IPS DF 19.7 (cell line): ENCODE data around the gene SNX5.

Source experiments
- DNase-seq: peaks from one replicate; pipeline ENCODE4 v3.0.0-alpha.2; 2013; ENCODE audit warnings: low read depth, low spot score

The SNX5 gene

DNA sequence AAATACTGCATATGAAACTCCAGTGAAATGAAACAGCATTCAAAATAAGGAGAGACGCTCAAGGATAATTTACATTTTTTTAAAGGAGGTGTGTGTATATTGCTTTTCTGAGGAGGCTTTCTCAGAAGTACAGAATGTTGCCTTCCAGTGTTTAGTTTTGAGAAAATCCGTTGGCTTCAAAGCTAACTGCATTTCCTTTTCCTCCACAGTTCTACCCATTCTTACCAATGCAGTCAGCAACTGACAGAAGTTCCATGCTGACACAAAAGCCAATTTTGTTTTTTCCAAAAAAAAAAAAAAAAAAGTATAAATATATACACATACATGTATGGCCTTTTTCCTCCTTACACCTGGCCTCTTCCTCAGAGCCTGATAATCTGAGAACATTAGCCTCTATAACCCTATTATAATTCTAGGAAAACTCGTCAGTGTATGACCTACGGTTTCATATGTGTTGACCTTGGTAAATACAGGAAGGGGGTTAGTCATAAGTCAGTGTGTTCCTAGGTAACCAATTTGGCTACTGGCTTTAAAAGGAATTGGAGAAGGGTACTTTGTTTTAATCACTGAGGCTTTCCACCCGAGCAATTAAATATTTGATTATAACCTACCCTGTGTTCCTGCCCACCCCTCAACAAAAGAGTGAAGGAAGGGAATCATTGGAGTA, 24.4 kb upstream of the SNX5 start:
- DNase-seq = no peak

DNA sequence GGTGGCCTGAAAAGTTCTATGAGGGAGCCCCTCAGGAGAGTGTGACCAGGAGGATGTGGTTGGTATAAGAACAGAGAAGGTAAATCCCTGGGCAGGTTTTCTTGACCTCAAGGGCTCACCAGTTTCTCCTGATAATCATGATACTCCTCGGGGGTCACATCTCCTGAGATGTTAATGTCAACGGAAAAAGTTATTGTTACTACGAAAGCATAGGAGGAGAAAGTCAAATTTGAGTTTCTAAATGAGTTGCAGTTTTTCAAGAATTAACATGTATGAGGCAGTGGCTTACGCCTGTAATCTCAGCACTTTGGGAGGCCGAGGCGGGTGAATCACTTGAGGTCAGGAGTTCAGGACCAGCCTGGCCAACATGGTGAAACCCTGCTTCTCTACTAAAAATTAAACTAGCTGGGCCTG, 23.6 kb upstream of the SNX5 start:
- no peak for DNase-seq

DNA sequence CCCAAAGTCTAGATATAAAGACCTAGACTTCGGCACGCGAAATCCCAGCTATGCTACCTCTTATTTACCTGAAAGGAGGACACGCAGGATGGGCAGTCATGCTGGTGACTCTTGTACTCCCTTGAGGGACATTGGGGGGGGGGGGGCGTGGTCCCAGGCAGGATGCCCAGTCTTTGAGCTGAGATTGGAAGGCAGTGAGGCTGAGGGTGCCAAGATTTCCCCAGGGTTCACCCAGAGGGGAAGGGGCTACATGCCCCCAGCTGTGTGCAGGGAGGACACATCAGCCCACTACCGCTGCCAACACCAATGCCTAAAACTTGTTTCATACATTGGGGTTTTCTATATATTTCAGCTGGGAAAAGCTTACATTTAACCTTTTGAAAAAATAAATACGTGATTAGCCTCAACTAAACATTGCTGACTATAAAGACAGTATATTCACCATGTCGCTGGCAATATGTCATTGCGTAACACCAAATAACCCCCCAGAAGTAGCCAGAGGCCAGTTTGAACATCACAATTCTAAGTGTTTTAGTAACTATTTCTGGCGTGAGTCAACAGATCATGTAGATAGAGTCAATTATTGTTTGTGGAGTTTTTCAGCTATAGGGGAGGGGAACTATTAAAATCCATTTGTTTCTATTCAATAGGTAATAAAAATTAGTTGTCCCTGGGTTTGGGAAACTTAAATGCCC, 21.8 kb upstream of the SNX5 start:
- DNase-seq = no peak

DNA sequence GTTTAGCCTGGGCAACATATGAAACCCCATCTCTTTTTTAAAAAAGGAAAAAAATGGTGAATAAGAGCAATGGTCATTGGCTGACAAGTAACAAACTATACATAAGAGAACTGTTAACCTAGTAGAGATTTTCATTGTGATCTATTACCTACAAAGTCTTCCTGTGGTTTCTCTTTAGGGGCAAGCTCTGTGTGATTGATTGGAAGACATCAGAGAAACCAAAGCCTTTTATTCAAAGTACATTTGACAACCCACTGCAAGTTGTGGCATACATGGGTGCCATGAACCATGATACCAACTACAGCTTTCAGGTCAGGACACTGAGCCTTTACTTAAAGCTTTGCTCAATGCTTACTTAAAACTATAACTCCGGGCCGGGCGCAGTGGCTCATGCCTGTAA, 19.4 kb upstream of the SNX5 start:
- no peak for DNase-seq

DNA sequence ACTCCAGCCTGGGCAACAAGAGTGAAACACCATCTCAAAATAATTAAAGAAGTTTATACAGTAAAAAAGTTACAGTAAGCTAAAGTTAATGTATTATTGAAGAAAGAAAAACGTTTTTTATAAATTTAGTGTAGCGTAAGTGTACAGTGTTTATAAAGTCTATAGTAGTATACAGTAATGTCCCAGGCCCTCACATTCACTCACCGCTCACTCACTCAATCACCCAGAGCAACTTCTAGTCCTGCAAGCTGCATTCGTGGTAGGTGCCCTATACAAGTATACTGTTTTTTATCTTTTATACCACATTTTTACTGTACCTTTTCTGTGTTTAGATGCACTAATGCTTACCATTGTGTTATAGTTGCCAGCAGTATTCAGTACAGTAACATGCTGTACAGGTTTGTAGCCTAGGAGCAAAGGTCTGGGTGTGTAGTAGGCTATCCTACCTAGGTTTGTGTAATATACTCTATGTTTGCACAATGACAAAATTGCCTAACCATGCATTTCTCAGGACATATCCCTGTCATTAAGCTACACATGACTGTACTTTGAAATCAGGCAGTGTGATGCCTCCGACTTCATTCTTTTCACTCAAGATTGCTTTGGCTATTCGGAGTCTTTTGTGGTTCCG, 16.9 kb upstream of the SNX5 start:
- DNase-seq = no peak

DNA sequence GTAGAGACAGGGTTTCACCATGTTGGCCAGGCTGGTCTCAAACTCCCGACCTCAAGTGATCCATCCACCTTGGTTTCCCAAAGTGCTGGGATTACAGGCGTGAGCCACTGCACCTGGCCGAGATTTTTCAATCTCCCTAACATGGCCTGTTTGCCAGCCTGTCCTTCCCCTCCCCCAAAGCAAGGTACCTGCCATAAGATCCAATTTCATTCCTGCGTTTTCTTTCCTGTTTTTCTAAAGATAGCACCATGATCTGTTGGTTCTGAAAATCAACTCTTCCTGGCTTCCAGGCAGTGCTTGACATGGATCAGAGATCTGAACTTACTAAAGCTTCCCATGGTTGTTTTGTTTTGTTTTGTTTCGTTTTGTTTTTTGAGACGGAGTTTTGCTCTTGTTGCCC, 7.7 kb upstream of the SNX5 start:
- no peak for DNase-seq

DNA sequence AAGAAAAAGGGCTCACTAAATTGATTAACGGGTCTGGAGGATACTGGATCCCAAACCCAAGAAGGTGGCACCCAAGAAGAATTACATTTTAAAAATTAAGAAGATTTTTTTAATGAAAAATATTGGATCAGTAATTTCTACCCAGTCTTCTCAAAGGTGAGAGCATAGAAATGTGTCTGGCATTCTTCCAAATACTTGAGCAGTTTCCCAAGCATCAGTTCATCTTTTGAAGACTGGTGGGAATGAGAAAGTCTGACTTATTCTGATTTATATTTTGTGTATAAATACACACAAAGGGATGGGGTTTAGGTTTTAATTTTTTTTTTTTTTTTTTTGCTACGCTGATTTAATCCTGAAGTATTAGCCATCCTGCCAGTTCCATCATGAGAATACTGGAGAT, 3.5 kb upstream of the SNX5 start:
- DNase-seq = no peak

DNA sequence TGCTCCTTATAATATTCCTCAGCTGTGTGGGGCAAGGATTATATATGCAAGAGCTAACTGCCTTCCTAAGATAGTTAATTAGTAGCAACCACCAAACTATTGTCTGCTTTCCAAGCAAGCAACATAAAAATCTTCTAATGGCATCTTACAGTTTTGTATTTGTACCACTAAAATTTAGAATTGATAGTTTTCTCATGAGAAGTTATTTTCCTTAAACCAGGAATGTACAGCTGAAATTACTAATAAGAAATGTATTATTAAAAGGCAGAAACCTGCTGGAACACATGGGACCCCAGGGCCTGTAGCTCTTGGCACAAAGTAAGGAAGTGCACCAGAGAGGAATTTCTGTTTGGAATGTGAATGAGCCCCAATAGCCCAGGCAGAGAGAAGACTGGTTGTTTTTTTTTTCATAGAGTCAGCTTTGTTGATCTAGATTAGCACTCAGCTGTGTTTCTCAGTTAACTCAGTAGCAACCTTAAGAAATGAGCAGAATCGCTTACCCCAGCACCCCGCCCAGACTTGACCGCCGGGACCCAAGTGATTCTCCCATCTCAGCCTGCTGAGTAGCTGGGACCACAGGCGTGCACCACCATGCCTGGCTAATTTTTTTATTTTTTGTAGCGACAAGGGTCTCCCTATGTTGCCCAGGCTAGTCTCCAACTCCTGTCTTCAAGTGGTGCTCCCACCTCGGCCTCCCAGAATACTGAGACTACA, 2.9 kb upstream of the SNX5 start:
- DNase-seq = no peak

DNA sequence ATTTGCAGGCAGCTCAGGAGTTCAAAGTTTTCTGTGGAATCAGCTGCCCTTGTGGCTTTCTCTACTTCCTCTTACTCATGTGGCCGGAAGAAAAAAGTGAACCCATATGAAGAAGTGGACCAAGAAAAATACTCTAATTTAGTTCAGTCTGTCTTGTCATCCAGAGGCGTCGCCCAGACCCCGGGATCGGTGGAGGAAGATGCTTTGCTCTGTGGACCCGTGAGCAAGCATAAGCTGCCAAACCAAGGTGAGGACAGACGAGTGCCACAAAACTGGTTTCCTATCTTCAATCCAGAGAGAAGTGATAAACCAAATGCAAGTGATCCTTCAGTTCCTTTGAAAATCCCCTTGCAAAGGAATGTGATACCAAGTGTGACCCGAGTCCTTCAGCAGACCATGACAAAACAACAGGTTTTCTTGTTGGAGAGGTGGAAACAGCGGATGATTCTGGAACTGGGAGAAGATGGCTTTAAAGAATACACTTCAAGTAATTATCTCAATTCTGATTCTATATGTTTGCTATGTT, 1.4 kb upstream of the SNX5 start:
- no peak for DNase-seq

DNA sequence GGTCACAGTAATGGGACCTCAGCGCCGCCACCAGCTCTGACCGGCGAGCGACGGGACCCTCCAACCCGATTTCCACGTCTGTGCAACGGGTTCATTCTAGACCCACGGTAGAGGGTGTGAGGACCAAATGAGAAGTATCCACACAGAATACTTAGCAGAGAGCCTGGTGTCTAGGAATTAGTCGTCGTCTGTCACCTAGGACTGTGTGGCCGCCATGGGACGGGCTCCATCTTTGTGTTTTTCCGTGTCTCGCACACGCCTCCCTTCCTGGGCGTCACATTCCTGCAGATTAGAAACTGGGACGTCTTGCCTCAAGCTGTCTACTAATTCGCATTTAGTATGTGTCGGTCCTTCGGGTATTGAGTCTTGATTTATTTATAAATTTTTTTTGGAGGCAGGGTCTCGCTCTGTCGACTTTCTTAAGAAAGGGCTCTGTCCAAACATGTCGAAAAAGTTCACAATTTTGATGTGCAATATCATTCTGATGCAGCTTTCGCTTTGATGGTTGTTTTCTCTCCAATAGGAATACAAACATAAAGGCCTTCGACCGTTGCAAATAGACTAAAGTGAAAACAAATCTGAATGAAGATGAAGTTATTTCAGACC, 787 bp upstream of the SNX5 start:
- DNase-seq = no peak

DNA sequence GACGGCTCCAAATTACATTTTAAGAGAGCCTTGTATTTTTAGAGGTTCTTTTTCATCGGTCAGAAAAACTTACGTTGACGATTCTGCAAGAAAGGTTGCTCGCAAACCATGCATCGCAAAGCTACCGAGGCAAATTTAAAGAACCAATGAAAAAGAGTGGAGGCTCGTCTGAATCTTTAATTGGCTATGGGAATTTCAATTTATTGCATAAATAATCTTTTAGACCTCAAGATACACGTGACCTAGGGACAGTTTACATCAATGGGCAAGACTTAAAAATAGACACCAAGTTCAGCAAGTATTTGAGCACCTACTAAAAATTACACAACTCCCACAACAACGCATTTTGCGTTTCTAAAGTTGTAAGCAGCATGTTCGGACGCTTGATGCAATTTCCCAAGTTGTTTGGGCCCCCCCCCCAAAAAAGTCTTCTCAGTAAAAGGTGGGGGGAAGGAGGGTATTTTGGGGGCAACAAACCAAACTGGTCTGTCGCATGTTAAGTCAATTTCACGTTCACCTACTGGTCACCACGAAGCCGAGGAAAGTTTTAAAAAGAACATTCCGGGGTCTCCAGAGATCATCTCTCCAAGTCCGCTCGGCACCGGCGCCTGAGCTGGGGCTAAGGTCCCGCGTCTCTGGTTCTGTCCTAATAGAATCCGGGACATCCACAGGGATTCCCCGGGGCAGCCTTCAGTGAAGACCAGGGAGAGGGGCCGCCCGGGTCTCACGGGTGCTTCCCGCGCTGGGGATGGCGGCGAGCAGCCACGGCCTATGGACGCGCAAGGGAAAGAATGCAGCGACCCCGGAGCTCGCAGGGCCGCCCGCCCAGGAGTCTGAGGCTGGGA, 851 bp downstream of the SNX5 start:
- DNase-seq = no peak

DNA sequence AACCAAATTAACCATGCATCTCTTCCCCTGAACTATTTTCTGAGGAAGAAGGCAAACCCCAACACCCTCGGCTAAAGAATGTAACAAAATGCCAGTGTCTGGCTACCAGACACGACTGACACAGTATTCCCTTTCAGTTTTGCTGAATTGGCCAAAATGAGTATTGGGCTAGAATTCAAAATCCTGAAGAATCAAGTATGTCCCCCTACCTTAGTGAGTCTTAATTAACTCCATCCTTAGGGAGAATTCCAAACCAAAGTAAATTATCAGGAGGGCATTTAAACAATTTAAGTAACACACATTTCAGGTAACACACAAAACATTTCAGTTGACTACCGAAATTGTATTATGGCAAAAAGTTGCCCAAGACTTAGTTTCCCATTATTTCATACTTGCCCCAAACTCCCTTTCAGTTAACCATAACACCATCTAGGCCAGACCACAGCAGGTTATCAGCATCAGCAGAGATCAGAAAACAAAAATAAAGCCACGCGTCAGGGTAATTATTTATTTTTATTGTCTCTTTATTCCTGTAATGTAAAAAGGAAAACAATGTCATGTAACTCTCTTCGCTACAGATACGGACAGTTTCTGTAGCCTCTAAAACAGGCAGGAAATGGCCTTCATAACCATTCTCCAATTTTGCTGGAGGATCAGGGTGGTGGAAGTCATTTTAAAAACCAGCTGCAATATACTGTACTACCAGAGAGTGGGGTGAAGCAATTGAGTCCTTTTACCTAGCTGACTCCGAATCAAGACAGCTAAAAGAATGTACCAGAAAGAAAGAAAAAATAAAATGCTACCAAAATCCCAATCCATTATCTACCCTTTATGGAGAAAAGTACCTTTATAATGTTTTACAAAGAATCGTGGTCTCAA, 1.9 kb downstream of the SNX5 start:
- DNase-seq = no peak

DNA sequence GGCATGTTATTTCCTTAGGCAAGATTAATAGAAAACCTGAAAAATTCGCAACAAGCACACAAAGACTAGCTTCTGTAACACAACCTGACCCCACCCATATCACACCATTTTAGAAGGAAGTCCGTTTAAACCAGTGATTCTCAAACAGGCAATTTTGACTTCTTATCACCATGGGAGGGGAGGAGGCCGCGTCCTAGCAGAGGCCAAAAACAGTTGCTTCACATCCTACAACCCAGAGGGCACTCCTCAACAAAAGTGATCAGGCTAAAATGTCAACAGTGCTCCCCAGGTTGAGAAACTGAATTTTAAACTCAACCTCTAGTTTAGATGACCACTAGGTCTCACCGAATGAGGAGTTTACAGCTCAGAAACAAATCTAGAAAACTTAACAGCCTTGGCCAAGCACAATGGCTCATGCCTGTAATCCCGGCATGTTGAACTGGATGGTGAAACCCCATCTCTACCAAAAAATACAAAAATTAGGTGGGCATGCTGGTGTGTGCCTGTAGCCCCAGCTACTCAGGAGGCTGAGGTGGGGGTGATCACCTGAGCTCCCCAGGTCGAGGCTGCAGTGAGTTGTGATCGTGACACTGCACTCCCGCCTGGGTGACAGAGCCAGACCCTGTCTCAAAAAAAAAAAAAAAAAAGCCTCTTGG, 3.4 kb downstream of the SNX5 start:
- no peak for DNase-seq

DNA sequence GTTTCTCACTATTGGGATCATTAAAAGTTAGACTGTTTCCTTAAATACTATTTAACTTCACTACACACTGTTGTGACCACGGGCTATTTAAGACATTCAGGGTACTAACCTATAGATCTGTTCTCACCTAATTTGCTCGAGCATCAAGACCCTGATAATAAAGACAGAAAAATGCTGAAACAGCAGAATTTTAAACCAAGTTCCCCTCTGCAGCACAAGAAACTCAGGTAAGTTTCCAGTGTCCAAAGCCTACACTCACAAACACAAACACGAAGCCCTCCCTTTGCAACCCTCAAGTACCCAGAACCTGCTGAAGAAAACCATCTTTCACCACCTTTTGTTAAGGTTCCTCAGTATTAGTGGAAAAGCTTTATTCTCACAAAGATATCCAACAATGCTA, 4.0 kb downstream of the SNX5 start:
- no peak for DNase-seq

DNA sequence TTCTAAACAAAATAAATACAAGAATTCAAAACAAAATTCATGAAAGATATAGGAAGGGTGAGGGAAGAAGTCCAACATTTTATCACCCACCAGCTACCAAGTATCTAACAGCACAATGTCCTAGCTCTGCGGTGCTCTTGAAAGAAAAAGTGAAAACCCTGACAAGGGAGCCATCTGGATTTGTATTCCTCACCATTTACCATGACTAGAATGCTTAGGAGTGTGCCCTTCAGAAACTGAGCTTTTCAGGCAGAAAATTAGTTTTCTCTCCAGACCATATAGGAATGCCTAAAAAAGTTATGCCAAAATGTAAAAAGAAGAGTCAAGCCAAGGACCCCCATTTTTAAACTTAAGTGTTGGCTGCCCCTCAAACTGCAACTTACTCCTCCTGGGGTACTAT, 4.5 kb downstream of the SNX5 start:
- no peak for DNase-seq

DNA sequence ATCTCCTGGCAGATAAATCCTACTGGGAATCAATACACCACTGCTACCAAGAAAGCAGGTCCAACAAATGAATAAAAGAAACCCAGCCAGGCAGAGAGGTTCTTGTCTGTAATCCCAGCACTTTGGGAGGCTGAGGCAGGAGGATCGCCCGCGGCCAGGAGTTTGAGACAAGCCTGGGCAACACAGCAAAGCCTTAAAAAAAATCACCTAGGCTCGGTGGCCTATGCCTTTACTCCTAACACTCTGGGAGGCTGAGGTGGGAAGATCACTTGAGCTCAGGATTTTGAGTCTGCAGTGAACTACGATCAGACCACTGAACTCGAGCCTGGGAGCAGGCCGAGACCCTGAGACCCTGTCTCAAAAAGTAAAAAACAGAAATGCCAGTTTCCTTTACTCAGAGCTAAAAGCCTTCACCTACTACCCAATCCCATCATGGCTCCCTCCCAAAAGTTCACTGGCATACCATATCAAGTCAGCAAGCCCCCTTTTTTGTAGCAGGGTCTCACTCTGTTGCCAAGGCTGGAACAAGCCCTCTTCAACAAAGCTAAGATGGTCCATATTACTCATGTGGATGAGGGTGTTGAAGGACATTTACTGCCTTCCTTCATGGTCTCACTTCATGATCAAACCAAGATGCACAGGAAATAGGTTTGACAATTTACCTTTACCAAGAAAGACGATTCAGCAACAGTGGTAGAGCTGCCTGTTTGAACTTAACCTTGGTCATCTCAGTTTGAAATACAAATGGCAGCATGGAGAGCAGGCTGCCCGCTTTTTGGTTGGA, 5.3 kb downstream of the SNX5 start:
- DNase-seq = no peak

DNA sequence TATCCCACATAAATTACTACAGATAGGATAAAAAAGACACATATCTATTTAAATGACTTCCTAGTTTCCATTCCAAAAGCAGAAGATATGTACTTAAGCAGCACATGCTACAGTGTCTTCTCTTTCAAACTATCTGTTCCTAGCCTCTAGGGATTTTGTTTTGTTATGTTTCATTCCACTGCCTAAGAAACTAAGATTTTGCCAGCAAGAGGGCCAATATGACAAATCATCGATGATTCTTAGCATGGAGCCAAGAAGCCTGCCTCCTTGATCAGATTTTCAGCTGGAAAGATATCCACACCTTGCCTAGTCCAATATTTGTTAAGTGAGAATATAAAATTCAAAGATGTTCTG, 7.0 kb downstream of the SNX5 start:
- DNase-seq = no peak

DNA sequence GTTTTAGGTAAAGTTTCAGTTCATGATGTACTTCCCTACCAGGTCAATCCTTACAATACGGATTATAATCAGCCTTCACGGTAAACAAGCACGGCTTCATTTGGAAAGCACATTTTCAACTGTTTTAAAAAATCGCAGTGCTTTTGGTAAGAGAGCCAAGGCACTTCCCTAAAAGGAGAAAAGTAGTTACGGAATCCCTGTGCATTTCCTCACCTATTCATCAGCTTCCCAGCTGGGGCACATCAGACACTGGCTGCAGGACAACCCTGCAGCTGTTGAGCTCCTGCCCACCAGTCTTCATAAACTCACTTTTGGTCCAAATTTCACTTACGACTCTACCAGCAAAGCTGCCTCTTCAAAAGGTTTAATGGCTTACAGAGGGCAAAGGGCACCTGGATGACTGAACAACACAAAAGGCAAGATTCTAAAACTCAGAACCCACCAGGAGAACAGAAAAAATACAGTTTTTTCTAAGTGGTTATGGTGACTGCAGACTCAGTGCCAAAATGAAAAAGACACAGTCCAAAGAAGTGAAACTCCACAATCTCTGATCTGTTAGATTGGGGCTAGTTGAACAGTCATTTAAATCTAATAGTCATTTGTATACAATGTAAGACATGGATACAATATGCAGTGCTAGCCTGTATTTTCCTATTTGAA, 7.5 kb downstream of the SNX5 start:
- DNase-seq = no peak
